C4-2B (cell line): Measurements from ENCODE around the gene BAMBI.

ENCODE experiments used
- ZFX ChIP-seq: fragments of 450-650 bp; IDR thresholded peaks from 2 replicates; pipeline ENCODE4 v1.6.1; 2017
- TF ChIP-seq, protein P1 (sequence below): fragments of 450-650 bp; conservative IDR thresholded peaks from 2 replicates; pipeline ENCODE4 v1.5.1; 2017; ENCODE audit warnings: mild to moderate bottlenecking

GRCh38 chr10:28690545-28690944 lies 13.2 kb downstream of the BAMBI start:
- TF ChIP-seq, protein P1, sequence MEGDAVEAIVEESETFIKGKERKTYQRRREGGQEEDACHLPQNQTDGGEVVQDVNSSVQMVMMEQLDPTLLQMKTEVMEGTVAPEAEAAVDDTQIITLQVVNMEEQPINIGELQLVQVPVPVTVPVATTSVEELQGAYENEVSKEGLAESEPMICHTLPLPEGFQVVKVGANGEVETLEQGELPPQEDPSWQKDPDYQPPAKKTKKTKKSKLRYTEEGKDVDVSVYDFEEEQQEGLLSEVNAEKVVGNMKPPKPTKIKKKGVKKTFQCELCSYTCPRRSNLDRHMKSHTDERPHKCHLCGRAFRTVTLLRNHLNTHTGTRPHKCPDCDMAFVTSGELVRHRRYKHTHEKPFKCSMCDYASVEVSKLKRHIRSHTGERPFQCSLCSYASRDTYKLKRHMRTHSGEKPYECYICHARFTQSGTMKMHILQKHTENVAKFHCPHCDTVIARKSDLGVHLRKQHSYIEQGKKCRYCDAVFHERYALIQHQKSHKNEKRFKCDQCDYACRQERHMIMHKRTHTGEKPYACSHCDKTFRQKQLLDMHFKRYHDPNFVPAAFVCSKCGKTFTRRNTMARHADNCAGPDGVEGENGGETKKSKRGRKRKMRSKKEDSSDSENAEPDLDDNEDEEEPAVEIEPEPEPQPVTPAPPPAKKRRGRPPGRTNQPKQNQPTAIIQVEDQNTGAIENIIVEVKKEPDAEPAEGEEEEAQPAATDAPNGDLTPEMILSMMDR = no peak
- TF ChIP-seq ZFX = no peak
